SU-DHL-6 (cell line): ENCODE measurements around the gene PNPLA7.

Experiments used
- H2AFZ ChIP-seq: fragments of 200-600 bp; sonication (generic); 2 replicates; pipeline ENCODE4 v1.6.1; 2014; ENCODE audit warnings: low read depth, mild to moderate bottlenecking, moderate library complexity, mixed read lengths, antibody characterized with exemption, low read length; ENCODE audit not compliant: severe bottlenecking
- H3F3A ChIP-seq: fragments of 200-600 bp; shearing (Covaris generic); 2 replicates; pipeline ENCODE4 v1.6.0; 2016; ENCODE audit warnings: antibody characterized with exemption, mild to moderate bottlenecking; ENCODE audit not compliant: insufficient read depth
- H3K27ac ChIP-seq: fragments of 200-600 bp; sonication (generic); 2 replicates; pipeline ENCODE4 v1.5.1; 2016; ENCODE audit warnings: low read depth, mild to moderate bottlenecking, low read length, moderate library complexity, mixed read lengths
- H3K27me3 ChIP-seq: fragments of 200-600 bp; sonication (generic), shearing (Covaris generic); 2 replicates; pipeline ENCODE4 v1.6.0; 2014; ENCODE audit warnings: mild to moderate bottlenecking, low read length
- H3K36me3 ChIP-seq: fragments of 200-600 bp; sonication (generic); 2 replicates; pipeline ENCODE4 v1.6.1; 2014; ENCODE audit warnings: mild to moderate bottlenecking, low read length, mixed read lengths
- H3K4me2 ChIP-seq: fragments of 300-600, 200-600 bp; shearing (Covaris generic), sonication (generic); 2 replicates; pipeline ENCODE4 v1.6.0; 2014; ENCODE audit warnings: low read length, low read depth, mild to moderate bottlenecking; ENCODE audit not compliant: poor library complexity, severe bottlenecking
- H3K4me3 ChIP-seq: fragments of 200-600 bp; sonication (generic); 2 replicates; pipeline ENCODE4 v1.5.1; 2014; ENCODE audit warnings: antibody characterized with exemption, low read length, mild to moderate bottlenecking, mixed read lengths; ENCODE audit not compliant: insufficient read depth, poor library complexity, severe bottlenecking
- H3K79me2 ChIP-seq: fragments of 200-600 bp; sonication (generic); 2 replicates; pipeline ENCODE4 v1.6.1; 2014; ENCODE audit warnings: mild to moderate bottlenecking, low read length, moderate library complexity; ENCODE audit not compliant: insufficient read depth
- H3K9ac ChIP-seq: fragments of 200-600 bp; sonication (generic); 2 replicates; pipeline ENCODE4 v1.7.0; 2014; ENCODE audit warnings: mild to moderate bottlenecking, low read length
- H3K9me2 ChIP-seq: fragments of 200-600 bp; sonication (generic); replicated peaks from 2 replicates; pipeline ENCODE4 v1.6.1; 2014; ENCODE audit warnings: low read length; ENCODE audit not compliant: insufficient read depth
- H3K9me3 ChIP-seq: fragments of 200-600 bp; sonication (generic); 2 replicates; pipeline ENCODE4 v1.6.1; 2014; ENCODE audit warnings: low read length, mixed read lengths; ENCODE audit not compliant: insufficient read depth
- H4K20me1 ChIP-seq: fragments of 200-600 bp; sonication (generic); 2 replicates; pipeline ENCODE4 v1.6.1; 2014; ENCODE audit warnings: low read depth, mild to moderate bottlenecking, antibody characterized with exemption, low read length, moderate library complexity, mixed read lengths
- EZH2phosphoT487 ChIP-seq: fragments of 200-600 bp; sonication (generic), shearing (Covaris generic); conservative IDR thresholded peaks from 2 replicates; pipeline ENCODE4 v1.6.1; 2018; ENCODE audit warnings: mild to moderate bottlenecking, antibody characterized with exemption, low read length, moderate library complexity, mixed read lengths
- TF ChIP-seq, protein P1 (sequence below): fragments of 200-600 bp; sonication (generic); IDR thresholded peaks from one replicate; pipeline ENCODE4 v1.5.1; 2017; ENCODE audit warnings: antibody characterized with exemption, mild to moderate bottlenecking, low read length, moderate library complexity; ENCODE audit not compliant: insufficient read depth, poor library complexity, severe bottlenecking

PNPLA7 gene

DNA sequence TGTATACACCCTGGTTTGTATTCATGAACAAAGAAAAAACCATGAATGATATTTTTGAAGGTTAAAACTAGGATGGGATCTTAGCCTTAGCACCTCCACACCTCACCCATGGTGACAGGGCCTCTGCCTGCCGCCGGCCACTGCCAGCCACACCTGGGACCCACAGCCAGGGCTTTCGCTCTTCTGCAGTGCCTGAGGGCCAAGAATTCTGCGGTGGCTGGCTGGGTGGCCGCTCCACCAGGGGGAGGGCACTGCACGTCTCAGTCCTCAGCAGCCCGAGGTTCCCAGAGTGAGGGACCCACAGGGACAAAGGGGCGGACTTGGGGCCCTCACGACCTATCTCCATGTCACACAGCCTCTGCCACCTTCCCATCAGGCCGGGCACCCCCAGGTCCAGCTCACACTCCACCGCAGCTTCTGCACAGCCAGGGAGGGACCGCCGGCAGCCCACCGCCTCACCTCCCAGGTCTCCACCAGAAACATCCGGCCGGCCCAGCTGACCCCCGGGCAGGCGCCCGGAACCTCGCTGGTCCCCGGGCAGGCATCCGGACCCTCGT, 134.1 kb downstream of the PNPLA7 start:
- H3K9ac ChIP-seq = no peak overlapping the region
- H4K20me1 ChIP-seq = peaks cover 4% of the 10 kb centered on the region
- no peak overlapping the region for H3K4me2 ChIP-seq
- H3K9me3 ChIP-seq = no peaks in the 10 kb centered on the region
- no peaks in the 10 kb centered on the region for H3K9me2 ChIP-seq
- H3F3A ChIP-seq = 0 out of 2 replicates have a peak, but pooled peaks cover under 1% of the 10 kb centered on the region
- no peaks in the 10 kb centered on the region for H3K27me3 ChIP-seq
- no peaks in the 10 kb centered on the region for H3K36me3 ChIP-seq
- H3K79me2 ChIP-seq = no peaks in the 10 kb centered on the region
- no peak overlapping the region for H3K27ac ChIP-seq
- H2AFZ ChIP-seq = no peak overlapping the region
- TF ChIP-seq, protein P1, sequence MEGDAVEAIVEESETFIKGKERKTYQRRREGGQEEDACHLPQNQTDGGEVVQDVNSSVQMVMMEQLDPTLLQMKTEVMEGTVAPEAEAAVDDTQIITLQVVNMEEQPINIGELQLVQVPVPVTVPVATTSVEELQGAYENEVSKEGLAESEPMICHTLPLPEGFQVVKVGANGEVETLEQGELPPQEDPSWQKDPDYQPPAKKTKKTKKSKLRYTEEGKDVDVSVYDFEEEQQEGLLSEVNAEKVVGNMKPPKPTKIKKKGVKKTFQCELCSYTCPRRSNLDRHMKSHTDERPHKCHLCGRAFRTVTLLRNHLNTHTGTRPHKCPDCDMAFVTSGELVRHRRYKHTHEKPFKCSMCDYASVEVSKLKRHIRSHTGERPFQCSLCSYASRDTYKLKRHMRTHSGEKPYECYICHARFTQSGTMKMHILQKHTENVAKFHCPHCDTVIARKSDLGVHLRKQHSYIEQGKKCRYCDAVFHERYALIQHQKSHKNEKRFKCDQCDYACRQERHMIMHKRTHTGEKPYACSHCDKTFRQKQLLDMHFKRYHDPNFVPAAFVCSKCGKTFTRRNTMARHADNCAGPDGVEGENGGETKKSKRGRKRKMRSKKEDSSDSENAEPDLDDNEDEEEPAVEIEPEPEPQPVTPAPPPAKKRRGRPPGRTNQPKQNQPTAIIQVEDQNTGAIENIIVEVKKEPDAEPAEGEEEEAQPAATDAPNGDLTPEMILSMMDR = no peak
- no peak for TF ChIP-seq EZH2phosphoT487
- H3K4me3 ChIP-seq = no peak overlapping the region

- Histone ChIP-seq H3K4me2 (no peak overlapping the region), H4K20me1 (peaks cover 4% of the 10 kb centered on the region), H3K4me3 (no peak overlapping the region), H3K36me3 (no peaks in the 10 kb centered on the region), H3K9me2 (no peaks in the 10 kb centered on the region), H3K9me3 (no peaks in the 10 kb centered on the region), H3K79me2 (no peaks in the 10 kb centered on the region), H3K27me3 (no peaks in the 10 kb centered on the region), H2AFZ (no peak overlapping the region), H3K9ac (no peak overlapping the region), H3K27ac (no peak overlapping the region), H3F3A (no peaks in the 10 kb centered on the region)
- no peak for TF ChIP-seq EZH2phosphoT487
- TF ChIP-seq, protein P1 = no peak
These were observed 134.8 kb downstream of the PNPLA7 start for GRCh38 chr9:137415451-137415850.

DNA sequence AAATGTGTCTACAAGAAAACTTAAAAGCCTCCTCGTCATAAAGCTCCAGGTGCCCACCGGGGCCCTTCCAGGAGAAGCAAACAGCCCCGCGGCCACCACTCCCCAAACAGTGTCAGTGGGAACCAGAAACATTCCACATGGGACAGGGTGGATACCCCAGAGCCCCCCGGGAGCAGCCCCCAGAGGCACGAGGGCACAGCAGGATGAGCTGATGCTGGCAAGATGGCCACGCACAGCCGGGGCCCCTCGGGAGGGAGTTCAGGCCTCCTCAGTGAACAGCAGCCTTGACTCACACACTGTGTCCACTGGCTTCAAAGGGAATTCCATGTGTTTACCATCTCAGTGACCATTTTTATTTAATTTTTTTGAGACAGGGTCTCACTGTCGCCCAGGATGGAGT, 137.8 kb downstream of the PNPLA7 start:
- H3K27me3 ChIP-seq = no peaks in the 10 kb centered on the region
- H4K20me1 ChIP-seq = no peaks in the 10 kb centered on the region; the same call in 1 of the 2 replicates
- no peaks in the 10 kb centered on the region for H3K36me3 ChIP-seq
- TF ChIP-seq, protein P1 = no peak
- no peak for TF ChIP-seq EZH2phosphoT487
- H3K9me2 ChIP-seq = no peaks in the 10 kb centered on the region
- H3K27ac ChIP-seq = no peak overlapping the region
- no peak overlapping the region for H3K4me3 ChIP-seq
- no peaks in the 10 kb centered on the region for H3F3A ChIP-seq
- H2AFZ ChIP-seq = no peak overlapping the region
- H3K79me2 ChIP-seq = no peaks in the 10 kb centered on the region
- H3K4me2 ChIP-seq = no peak overlapping the region
- H3K9me3 ChIP-seq = no peaks in the 10 kb centered on the region
- no peak overlapping the region for H3K9ac ChIP-seq
